IPS-18a (cell line): ENCODE measurements around the gene MBLAC1.

Experiments used
- H3K27ac ChIP-seq: one replicate; pipeline ENCODE4 v1.5.1; 2013; ENCODE audit warnings: low read length
- H3K27me3 ChIP-seq: one replicate; pipeline ENCODE4 v1.6.1; 2013; ENCODE audit warnings: mild to moderate bottlenecking, low read length; ENCODE audit not compliant: control insufficient read depth, insufficient read depth
- H3K36me3 ChIP-seq: one replicate; pipeline ENCODE4 v1.6.1; 2013; ENCODE audit warnings: low read depth, low read length; ENCODE audit not compliant: control insufficient read depth
- H3K4me1 ChIP-seq: one replicate; pipeline ENCODE4 v1.6.1; 2013; ENCODE audit warnings: low read depth, low read length; ENCODE audit not compliant: control insufficient read depth
- H3K4me3 ChIP-seq: one replicate; pipeline ENCODE4 v1.5.1; 2013; ENCODE audit warnings: low read length
- H3K9ac ChIP-seq: one replicate; pipeline ENCODE4 v1.6.1; 2013; ENCODE audit warnings: mild to moderate bottlenecking, low read length, moderate library complexity
- H3K9me3 ChIP-seq: one replicate; pipeline ENCODE4 v1.6.1; 2013; ENCODE audit warnings: low read depth, low read length; ENCODE audit not compliant: control insufficient read depth

The MBLAC1 gene

GRCh38 chr7:100152404-100152803, 25.6 kb downstream of the MBLAC1 start:
- Histone ChIP-seq H3K27me3 (no peaks in the 10 kb centered on the region), H3K9me3 (no peaks in the 10 kb centered on the region), H3K36me3 (peaks cover 24% of the 10 kb centered on the region), H3K4me3 (no peak overlapping the region), H3K9ac (no peak overlapping the region), H3K27ac (no peak overlapping the region), H3K4me1 (peaks cover 11% of the 10 kb centered on the region)

- Histone ChIP-seq H3K9ac (no peak overlapping the region), H3K4me1 (peaks cover 12% of the 10 kb centered on the region), H3K4me3 (no peak overlapping the region), H3K27me3 (no peaks in the 10 kb centered on the region), H3K36me3 (peaks cover 24% of the 10 kb centered on the region), H3K27ac (no peak overlapping the region), H3K9me3 (no peaks in the 10 kb centered on the region)
Observed at GRCh38 chr7:100152937-100153666, 26.3 kb downstream of the MBLAC1 start.

DNA sequence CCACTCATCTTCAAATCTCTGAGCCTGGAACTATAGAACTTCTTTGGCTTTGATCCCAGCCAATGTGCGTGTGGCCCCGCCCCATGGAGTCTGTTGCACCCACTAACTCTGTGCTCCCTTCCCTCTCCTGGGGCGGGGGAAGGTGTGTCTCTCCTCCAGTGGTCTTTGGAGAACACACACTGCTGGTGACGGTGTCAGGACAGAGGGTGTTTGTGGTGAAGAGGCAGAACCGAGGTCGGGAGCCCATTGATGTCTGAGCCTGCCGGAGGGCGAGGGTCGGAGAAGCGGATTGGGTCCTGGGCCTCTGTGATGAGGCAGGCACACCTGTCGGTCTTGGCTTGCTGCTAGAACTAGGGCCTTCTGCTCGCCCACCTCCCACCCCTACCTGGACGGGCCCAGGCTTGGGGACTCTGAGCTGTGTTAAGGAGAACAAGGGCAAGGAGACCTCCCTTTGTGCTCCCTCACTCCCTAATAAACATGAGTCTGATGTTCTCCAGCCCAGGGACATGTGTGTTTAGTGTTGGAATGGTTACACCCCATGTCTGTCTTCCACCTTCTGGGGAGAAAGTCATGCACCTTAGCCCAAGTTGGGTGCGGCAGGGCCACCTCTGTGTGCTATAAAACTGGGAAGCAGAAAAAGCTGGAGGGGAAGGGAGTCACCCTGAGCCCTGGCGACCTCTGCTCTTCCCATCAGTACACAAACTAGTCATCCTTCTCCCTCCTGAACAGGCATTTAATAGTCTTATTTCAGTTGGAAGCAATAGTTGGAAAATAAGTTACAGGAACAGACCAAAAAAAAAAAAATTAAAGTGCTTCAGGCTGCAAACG, 27.2 kb downstream of the MBLAC1 start:
- Histone ChIP-seq H3K27ac (no peak overlapping the region), H3K4me3 (no peak overlapping the region), H3K9ac (no peak overlapping the region), H3K27me3 (no peaks in the 10 kb centered on the region), H3K36me3 (peaks cover 24% of the 10 kb centered on the region), H3K9me3 (no peaks in the 10 kb centered on the region), H3K4me1 (peaks cover 10% of the 10 kb centered on the region)

DNA sequence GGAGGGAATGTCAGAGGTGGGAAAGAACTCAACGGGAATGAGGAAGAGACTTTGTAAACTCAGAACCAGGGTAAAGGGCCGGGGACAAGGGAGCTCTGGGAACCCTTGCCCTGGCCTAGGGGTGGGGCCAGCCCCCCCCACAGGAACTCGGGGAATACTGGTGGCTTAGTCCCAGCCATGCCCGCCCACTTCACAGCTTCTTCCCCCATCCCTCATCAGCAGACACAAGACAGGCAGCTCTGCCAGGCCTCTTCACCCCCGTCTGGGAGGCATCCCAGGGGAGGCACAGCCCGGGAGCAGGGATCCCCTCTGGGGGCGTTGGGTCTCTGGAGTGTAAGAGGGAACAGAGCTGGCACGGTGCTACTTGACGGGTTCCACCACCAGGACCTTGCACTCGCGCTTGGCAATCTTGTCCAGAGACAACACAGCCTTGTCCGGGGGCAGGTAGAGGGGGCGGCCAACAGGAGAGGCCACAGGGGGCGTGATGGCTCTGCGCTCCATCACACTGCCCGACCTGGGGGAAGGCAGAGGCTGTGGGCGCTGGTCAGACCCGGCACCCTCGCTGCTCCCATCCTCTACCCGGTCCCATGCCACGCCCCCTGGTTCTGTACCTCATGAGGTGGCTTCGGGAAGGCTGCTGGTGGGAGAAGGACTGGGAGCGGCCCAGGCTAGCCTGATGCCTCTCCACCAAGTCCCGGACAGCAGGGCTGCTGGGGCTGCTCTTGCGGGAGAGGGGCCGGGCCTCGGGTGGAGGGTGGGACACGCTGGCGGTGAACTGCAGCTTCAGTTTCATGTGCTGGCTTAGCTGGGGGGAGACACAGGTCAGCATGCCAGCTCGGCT, 28.1 kb downstream of the MBLAC1 start:
- Histone ChIP-seq H3K4me1 (peaks cover 8% of the 10 kb centered on the region), H3K27ac (no peak overlapping the region), H3K27me3 (no peaks in the 10 kb centered on the region), H3K4me3 (no peak overlapping the region), H3K36me3 (peaks cover 24% of the 10 kb centered on the region), H3K9ac (no peak overlapping the region), H3K9me3 (no peaks in the 10 kb centered on the region)

GRCh38 chr7:100155553-100156317, 29.0 kb downstream of the MBLAC1 start:
- no peaks in the 10 kb centered on the region for H3K27me3 ChIP-seq
- no peak overlapping the region for H3K9ac ChIP-seq
- H3K36me3 ChIP-seq = peaks cover 24% of the 10 kb centered on the region
- H3K4me3 ChIP-seq = no peak overlapping the region
- peaks cover 4% of the 10 kb centered on the region for H3K4me1 ChIP-seq
- H3K9me3 ChIP-seq = no peaks in the 10 kb centered on the region
- H3K27ac ChIP-seq = no peak overlapping the region

GRCh38 chr7:100156331-100157068, 29.7 kb downstream of the MBLAC1 start:
- no peak overlapping the region for H3K9ac ChIP-seq
- peak overlapping the region; percentile 82 for H3K4me3 ChIP-seq
- no peak overlapping the region for H3K27ac ChIP-seq
- H3K4me1 ChIP-seq = peaks cover 4% of the 10 kb centered on the region
- no peaks in the 10 kb centered on the region for H3K9me3 ChIP-seq
- no peaks in the 10 kb centered on the region for H3K27me3 ChIP-seq
- H3K36me3 ChIP-seq = peaks cover 24% of the 10 kb centered on the region

GRCh38 chr7:100157069-100157333, 30.2 kb downstream of the MBLAC1 start:
- H3K27me3 ChIP-seq = no peaks in the 10 kb centered on the region
- peaks cover 4% of the 10 kb centered on the region for H3K4me1 ChIP-seq
- peaks cover 24% of the 10 kb centered on the region for H3K36me3 ChIP-seq
- no peak overlapping the region for H3K9ac ChIP-seq
- peak overlapping the region; percentile 82 for H3K4me3 ChIP-seq
- no peak overlapping the region for H3K27ac ChIP-seq
- no peaks in the 10 kb centered on the region for H3K9me3 ChIP-seq

DNA sequence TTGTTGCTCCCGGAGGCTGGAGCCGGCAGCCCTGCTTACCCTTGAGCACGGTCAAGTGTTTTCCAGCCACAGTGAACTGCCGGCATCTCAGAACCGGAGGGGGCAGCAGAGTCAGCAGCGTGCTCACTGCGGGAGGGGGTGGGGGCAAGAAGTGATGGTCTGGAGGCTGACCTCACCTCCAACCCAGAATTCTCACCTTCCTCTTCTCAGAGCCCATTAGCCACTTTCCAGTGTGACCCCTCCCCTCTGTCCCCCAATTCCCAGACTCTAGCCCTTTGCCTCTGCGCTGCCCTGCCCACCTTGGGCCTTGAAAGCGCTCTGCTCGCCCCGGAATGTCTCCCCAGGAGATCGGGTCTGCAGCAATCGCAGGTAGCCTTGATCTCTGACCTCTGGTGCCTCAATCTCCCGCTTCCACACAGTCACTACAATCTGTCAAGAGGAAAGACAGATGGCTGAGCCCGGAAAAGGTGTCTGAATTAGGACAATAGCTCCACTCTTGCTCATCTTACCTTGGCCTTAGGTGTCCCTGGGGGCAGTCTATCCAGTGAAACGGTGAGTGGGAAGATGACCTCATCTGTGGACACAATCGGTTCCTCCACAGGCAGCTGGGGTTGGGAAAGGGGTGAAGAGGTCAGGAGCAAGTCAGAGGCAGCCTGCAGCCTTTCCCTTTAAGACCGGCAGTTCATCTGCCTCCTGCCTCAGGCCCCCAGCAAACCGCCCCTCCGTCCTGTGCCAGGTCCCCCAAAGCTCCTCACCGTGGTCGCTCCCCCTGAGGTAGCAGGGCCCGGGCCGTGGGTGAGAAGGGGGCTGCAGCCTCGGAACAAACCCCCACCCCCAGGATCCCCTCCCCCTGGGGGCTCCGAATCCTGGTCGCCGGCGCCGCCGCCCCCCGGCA, 30.8 kb downstream of the MBLAC1 start:
- Histone ChIP-seq H3K9ac (peak overlapping the region; percentile 69), H3K4me1 (peaks cover 4% of the 10 kb centered on the region), H3K36me3 (peaks cover 24% of the 10 kb centered on the region)

DNA sequence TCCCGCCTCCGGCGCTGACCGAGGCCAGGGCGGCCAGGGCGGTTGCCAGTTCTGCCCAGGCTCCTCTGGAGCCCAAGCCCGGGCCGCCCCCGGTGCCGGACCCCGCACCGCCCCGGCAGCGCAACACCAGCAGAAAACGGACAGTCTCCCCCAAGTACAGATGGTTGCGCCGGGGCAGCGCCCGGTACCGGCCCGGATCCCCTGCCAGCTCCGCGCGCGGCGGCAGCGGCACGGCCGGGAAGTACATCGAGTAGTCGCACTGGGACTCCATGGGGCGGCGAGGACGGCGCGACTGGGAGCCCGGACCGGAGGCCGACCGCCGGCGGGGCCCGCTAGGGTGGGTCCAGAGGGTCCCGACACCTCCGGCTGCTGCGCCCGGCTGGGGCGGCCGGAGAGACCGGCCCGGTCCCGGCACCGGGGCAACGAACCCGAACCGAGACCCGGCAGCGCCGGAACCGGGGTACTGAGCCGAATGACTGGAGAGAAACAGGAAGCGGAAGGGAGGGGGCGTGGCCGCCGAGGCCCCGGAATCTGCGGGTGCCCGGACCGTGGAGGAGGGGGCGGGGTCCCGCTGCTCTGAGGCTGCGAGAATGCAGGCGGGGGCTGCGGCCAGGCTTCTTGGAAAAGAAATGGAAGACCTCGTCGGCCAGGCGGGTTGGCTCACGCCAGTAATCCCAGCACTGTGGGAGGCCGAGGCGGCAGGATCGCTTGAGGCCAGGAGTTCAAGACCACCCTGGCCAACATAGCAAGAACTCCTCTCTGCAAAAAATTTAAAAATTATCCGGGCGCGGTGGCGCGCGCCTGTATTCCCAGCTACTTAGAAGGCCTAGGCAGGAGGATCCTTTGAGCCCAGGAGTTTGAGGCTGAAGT, 31.7 kb downstream of the MBLAC1 start, which contains the start of gene TRAPPC14:
TSS of gene TRAPPC14 (minus strand) at position 495 of the 870 bp plus-strand sequence. CDS start at position 271, 224 bp downstream.
- Histone ChIP-seq H3K27ac (no peak within 1 kb of the TSS), H3K36me3 (peaks cover 24% of the 10 kb centered on the region), H3K9me3 (no peaks in the 10 kb centered on the region), H3K4me1 (peaks cover 4% of the 10 kb centered on the region), H3K27me3 (no peaks in the 10 kb centered on the region), H3K9ac (peak within 1 kb of the TSS; percentile 69), H3K4me3 (peak within 1 kb of the TSS; percentile 82)

More for the DNA sequence above, 30.8 kb downstream of the MBLAC1 start:
- peak overlapping the region; percentile 82 for H3K4me3 ChIP-seq
- no peak overlapping the region for H3K27ac ChIP-seq
- H3K9me3 ChIP-seq = no peaks in the 10 kb centered on the region
- no peaks in the 10 kb centered on the region for H3K27me3 ChIP-seq
